HG02623 (cell line): ENCODE data around the gene COPB2.

Experiments
- ATAC-seq: cut with Tn5 transposase; IDR thresholded peaks from one replicate; pipeline ENCODE4 v1.9.1; 2021; ENCODE audit warnings: moderate library complexity; ENCODE audit not compliant: unreplicated experiment

Gene COPB2

DNA sequence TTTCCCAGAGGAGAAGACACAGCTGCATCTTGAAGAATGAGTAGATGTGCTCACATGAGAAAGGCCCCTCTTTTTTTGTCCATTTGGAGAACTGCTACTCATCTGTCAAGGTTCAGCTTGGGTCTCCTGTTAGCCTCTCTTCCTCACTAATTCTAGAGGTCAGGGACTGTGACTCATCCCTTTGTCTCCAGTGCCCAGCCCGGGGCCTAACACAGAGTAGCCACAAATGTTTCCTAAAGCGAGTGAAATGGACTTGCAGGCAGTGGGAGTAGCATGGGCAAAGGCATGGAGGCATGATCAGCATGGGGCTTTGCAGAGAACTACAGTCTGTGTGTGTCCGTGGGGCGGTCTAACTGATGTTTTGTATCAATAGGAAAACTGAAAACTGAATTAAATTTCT lies 79.6 kb downstream of the COPB2 start:
- ATAC-seq = no peak

DNA sequence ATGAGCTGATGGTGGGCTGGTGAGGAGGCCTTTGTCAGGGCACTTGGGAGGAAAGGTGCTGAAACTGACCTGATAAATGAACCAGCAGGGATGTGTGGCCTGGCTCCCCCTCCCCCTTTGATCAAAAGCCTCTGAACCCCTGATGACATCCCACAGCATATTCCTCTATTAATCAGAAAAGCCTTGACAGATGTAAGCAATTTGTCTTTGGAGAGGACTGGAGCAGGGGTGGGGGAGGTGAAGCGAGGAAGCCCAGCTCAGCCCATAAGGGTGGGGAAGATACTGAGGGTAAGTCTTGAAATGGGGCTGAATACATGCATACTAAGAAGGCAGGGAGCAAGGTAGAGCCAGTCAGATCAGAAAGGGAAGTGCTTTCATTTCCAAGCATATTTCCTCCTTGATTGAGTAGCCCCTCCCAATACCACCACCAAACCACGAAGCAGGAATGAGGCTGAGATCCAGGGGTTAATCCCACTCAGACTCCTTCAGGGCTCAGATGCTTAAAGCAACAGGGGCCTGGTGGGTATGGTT lies 80.3 kb downstream of the COPB2 start:
- ATAC-seq = no peak

DNA sequence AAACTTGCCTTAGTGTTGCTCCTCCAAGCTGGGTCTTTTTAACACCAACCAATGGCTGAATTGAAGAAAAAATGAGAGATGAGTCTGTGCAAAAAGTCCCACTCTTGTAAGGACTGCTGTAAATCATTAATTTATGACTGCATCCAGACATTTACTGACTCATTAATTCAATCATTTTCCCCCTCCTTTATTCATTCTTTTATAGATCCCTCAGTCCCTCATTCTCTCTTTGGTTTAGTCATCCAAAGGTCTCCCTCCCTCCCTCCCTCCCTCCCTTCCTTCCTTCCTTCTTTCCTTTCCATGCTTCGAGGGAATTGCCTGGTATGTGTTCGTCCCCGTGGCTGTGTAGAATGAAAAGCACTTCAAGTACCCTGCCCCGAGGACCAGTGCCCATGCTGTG lies 80.9 kb downstream of the COPB2 start:
- ATAC-seq = no peak

DNA sequence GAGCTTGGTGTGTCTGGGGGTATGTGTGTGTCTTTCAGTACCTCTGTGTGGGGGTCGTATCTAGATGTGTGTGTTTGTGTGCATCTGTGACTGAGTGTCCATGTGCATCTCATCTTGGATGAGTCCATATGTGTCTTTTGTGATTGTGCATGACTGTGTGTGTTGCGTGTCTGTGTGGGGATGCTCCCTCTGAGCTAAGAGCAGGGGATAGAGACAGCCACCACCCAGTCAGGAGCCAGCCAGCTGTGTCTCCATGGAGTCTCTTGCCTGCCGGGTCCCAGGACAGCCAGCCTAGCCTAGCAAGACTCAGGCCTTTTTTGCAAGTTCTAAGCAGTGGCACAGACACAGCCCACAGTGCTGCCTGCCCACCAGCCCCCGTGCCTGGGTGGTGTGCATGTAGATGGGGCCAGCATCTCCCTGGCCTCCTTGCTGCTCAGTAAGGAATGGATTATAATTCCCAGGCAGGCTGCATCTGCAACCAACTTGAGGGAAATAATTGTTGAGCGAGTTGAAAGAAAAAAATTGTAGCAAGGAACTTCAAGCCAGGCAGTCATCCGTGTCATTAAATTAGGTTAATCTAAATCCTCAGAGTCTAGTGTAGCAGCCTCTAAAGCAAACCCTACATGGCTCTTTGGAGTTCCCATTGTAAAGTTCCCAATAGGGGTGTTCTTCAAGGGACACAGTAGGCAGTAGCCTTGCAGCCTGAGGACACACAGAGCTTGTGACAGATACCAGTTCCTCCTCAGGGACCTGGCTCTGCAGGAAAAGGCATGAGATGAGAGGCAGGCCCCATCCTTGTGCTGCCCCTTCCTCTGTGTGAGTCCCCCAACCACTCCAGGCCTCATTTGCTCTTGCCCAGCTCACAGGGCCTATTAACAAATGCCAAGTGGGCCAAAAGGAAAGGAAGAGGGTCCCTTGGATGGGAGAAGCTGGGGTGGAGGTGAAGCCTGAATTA lies 81.6 kb downstream of the COPB2 start:
- no peak for ATAC-seq
